HG03159 (cell line): ENCODE results near the gene HBQ1.
"Not testable (repeated sequence)": the region's sequence is repeated elsewhere in the genome, so short reads cannot be mapped to it uniquely, and the experiment has no call there.

Experiments
- ATAC-seq: cut with Tn5 transposase; IDR thresholded peaks from one replicate; pipeline ENCODE4 v1.9.1; 2021; ENCODE audit warnings: mild to moderate bottlenecking, moderate library complexity; ENCODE audit not compliant: unreplicated experiment

Gene HBQ1

GRCh38 chr16:180101-180675, at the start of gene HBQ1:
Gene HBQ1, plus strand, starts transcription at chr16:180459. Its CDS starts 28 bp downstream, at chr16:180487.
- ATAC-seq, result no peak

DNA sequence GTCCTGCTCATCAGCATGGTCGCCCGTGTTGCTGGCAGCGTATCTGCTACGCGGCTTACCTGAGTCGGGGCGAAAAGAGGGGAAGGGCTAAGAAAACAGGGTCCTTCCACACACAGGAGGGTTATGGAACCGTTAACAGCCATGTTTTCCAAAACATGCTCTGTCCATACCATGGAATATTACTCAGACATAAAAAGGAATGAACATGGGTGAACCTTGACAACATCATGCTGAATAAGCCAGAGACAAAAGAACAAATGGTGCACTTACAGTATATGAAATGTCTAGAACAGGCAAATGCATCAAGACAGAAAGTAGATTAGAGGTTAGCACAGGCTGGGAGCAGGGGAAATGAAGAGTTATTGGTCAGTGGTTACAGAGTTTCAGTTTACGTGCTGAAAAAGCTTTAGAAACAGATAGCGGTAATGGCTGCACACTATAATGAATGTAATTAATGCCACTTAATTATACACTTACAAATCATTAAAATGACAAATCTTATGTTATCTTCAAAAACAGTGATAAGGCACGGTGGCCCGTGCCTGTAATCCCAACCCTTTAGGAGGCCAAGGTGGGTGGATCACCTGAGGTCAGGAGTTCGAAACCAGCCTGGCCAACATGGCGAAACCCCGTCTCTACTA, 49.6 kb upstream of the HBQ1 start:
- no peak for ATAC-seq

DNA sequence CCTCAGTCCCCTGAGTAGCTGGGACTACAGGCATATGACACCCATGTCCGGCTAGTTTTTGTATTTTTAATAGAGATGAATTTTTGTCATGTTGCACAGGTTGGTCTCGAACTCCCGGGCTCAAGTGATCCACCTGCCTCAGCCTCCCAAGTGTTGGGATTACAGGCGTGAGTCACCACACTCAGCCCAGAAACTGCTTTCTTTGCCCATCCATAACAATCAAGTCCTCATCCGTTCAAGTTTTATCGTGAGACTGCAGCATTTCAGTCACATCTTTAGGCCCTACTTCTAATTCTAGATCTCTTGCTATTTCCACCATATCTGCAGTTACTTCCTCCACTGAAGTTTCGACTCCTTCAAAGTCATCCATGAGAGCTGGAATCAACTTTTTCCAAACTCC, 48.1 kb upstream of the HBQ1 start:
- no peak for ATAC-seq

DNA sequence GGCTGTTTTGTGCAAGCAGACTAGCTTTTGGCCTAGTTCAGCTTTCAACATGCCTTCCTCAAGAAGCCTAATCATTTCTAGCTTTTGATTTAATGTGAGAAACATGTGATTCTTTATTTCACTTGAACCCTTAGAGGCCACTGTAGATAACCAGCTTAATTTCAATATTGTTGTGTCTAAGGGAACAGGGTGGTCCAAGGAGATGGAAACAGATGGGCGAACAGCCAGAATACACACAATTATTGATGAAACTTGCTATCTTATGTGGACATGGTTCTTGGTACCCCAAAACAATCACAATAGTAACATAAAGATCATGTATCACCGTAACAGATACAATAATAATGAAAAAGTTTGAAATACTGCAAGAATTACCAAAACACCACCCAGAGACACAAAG, 46.5 kb upstream of the HBQ1 start:
- no peak for ATAC-seq

GRCh38 chr16:138049-138417, 42.2 kb upstream of the HBQ1 start:
- ATAC-seq, result no peak

GRCh38 chr16:140175-140857, 39.9 kb upstream of the HBQ1 start:
- ATAC-seq, result no peak

GRCh38 chr16:142405-142967, 37.8 kb upstream of the HBQ1 start:
- ATAC-seq, result no peak

GRCh38 chr16:143047-143446, 37.2 kb upstream of the HBQ1 start:
- no peak for ATAC-seq

- ATAC-seq, result no peak
Observed at GRCh38 chr16:143456-143855, 36.8 kb upstream of the HBQ1 start.

- ATAC-seq, result no peak
Observed at GRCh38 chr16:144797-145252, 35.4 kb upstream of the HBQ1 start.

GRCh38 chr16:146646-147045, 33.6 kb upstream of the HBQ1 start:
- ATAC-seq, result no peak

DNA sequence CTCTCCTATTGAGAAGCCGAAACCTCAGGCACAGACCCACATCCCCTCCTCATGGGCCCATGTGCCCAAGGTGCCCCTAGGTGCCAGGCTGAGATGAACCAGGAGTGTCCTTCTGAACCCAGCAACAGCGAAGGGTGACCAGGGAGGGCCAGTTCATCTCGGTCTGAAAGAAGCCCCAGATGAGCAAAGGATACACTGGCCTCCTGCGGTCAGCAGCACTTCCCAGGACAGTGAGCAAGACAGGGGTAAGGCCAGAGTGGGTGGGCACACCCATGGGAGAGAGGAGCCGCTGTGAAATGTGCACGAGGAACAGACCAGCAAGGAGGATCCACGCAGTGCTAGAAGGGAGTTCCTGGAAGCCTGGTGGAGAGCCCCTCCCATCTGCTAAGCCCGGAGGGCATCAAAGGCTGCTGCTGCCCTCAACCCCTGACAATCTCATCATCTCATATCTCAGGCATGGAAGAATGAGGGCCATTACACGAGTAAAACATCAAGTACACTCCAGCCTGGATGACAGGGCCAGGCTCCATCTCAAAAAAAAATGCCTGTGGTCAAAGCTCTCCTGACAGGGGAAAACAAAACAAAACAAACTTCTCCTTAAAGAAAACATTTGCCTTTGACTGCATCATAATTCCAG, 31.1 kb upstream of the HBQ1 start:
- no peak for ATAC-seq

DNA sequence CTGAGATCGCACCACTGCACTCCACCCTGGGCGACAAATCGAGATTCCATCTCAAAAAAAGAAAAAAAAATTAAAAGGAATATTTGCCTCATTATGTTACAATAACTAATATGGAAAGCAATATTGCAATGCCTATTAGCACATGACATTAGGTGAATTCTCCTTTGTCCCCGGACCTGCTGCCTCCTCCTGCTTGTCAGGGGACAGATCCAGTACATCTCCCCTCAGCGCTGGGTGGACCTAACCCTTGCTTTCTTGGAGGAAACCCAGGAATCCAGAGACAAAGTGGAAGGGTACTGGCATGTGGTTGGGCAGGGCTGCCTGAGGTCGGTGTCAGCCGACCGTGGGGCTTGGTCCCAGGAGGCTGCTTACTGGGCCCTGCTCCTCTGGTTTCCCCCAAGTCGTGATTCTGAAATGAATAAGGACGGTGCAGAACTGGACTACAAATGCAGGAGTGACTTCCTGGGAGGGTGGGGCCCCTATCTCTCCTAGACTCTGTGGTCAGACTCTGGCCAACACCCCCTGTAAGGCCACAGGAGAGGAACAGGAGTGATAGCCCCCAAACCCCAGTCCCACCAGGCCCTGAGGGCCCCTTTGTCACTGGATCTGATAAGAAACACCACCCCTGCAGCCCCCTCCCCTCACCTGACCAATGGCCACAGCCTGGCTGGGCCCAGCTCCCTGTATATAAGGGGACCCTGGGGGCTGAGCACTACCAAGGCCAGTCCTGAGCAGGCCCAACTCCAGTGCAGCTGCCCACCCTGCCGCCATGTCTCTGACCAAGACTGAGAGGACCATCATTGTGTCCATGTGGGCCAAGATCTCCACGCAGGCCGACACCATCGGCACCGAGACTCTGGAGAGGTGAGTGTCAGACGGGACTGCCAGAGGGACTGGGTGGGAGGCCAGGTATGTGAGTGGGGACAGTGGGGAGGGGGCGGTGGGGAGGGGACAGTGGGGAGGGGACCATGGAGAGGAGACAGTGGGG, 27.8 kb upstream of the HBQ1 start, which contains the start of gene HBZ:
Gene HBZ, plus strand, starts transcription at position 504 of the 988 bp plus-strand sequence. Its CDS starts 266 bp downstream, at position 770.
- ATAC-seq, result no peak

DNA sequence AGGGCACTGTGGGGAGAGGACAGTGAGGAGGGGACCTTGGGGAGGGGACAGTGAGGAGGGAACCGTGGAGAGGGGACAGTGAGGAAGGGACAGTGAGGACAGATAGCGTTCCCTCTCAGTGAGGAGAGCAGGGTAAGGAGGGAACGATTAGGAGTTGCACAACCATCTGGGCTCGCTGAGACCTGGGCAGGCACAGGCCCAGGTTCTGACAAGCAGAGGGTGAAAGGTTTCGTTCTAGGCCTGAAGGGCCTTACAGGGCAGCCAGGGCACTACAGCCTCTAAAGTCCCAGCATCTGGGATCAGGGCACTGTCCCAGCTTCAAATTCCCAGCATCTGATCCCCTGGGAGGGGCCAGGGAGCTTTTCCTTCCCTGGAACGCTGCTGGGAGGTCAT, 27.1 kb upstream of the HBQ1 start:
- not testable (repeated sequence) for ATAC-seq

GRCh38 chr16:153550-154216, 26.6 kb upstream of the HBQ1 start:
- not testable (repeated sequence) for ATAC-seq

DNA sequence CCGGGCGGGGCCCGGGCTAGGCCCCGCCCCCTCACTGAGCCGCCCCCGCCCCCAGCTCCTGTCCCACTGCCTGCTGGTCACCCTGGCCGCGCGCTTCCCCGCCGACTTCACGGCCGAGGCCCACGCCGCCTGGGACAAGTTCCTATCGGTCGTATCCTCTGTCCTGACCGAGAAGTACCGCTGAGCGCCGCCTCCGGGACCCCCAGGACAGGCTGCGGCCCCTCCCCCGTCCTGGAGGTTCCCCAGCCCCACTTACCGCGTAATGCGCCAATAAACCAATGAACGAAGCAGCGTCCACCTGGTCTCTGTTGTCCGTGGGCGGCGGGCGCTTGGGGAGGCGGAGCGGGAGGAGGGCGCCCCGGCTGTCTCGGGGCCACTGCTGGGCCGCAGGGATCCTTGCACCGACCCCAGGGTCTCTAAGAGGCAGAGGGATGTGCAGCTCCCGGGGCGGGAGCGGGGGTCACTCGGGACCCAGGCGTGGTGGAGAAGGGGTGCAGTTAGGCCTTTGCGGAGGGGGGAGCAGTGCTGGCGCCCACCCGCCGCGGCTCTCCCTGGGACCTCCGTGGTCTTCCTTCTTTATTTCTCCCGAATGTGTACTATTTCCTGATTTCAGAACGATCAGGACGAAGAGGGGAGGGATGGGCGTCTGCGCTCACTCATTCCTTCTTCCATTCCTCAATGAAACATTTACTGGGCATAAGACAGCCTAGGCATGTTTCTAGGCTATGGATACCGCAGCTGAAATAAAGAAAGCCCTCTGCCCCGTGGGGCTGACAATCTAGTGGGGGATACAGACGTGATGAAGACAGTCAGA, 25.8 kb upstream of the HBQ1 start:
- ATAC-seq, result no peak

DNA sequence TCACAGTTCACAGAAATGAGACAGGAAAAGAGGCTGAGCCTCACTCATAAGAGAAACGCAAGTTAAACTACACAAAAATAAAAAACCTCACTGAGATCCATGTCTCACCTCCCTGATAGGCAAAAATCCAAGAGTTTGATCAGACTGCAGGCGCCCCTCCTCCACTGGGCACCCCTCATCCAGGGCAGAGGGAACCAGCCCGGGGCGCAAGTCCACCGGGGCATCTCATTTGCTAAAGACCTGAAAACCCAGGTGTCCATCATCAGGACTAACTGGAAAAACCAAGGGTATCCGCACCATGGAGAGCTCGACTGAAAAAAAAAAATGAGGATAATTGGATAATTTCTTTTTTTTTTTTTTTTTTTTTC, 25.2 kb upstream of the HBQ1 start:
- no peak for ATAC-seq

GRCh38 chr16:159136-159849, 21.0 kb upstream of the HBQ1 start:
- no peak for ATAC-seq
